Left cardiac atrium (tissue), 4 donors: ENCODE results near the gene UBE2O. TPM values are rescaled to one million over a fixed set of nuclear protein-coding genes. Genes with fewer than 3 reads are reported as not detected.
A peak's percentile ranks its signal among the peaks of the same experiment; 100 is the strongest.

ENCODE experiments used
- ATAC-seq, 2 donors: fragments of 200-7000 bp; cut with Tn5 transposase; one replicate each; pipeline ENCODE4 v1.9.1; 2020; ENCODE audit warnings: mild to moderate bottlenecking in 2 of 2, moderate library complexity in 2 of 2
- DNase-seq: peaks from one replicate; pipeline ENCODE4 v3.0.0-alpha.2; 2020
- intact Hi-C, 2 donors: fragments of 100-400 bp; cut with DNase I; formaldehyde crosslinking; loops; one replicate each; pipeline versions ENCODE4 v1.14.1 to v1.15.1; 2022 to 2023
- total RNA-seq, 2 donors: library from RNA; stranded (reverse); fragmentation: NEBNext Ultra II Directional; extraction: Animal tissue kit (Norgen Biotek cat#: 25700); gene quantifications; one replicate each; pipeline ENCODE4 v1.2.1, GENCODE V29; 2021
- donor health status: DM: no; HTN: yes; CAD: no.
- donor health status: DM: no; HTN: yes; CAD: no; lungs with severe emphysema.
- donor health status: DM: yes; HTN: yes; CAD: no.
- donor health status: Dilated cardiomyopathy.

The UBE2O gene
- total RNA-seq, 2 donors from 2014 or later, result 28.3 to 29.1 TPM

DNA sequence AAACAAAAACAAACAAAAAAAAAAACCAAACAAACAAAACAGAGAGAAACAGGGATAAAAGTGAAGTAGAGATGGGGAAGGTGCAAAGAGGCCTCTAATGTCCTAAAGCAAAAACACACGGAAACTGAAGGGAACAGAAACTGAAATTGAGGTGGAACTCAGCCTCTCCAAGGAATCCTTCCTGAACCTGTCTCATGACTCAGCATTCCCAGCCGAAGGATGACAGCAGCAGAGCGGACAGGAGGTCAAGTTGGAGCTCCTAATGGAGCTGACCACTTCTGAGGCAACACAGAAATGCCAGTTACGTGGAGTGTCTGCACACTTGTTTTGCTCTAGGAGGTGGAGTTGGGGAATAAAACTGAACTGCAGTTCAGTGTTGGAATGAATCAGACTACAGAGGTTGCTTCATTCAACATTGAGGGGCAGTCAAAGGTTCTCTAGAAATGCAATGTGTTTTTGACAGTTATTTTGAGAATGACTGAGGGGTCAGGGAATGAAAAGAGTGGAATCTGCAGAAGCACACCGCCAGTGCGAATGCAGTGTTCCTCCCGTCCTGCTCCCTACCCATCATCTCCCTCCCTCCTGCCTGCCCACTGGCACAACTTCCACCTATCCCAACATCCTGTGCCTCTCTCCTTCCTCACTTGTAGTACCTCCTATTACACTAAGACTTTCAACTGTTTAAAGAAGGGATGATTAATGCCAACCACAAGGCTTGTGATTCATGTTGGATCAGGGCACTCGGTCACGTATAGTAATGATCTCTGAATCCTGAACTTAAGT is 6.3 kb downstream of the UBE2O start:
- DNase-seq (no peak), ATAC-seq (peak in 1 of 2 donors; percentile 78)
- intact Hi-C loops, result loop anchor here in 1 of 2 donors (5.0 kb wide), 1 partner anchor 34 kb away; no protein-coding TSS in a partner anchor

DNA sequence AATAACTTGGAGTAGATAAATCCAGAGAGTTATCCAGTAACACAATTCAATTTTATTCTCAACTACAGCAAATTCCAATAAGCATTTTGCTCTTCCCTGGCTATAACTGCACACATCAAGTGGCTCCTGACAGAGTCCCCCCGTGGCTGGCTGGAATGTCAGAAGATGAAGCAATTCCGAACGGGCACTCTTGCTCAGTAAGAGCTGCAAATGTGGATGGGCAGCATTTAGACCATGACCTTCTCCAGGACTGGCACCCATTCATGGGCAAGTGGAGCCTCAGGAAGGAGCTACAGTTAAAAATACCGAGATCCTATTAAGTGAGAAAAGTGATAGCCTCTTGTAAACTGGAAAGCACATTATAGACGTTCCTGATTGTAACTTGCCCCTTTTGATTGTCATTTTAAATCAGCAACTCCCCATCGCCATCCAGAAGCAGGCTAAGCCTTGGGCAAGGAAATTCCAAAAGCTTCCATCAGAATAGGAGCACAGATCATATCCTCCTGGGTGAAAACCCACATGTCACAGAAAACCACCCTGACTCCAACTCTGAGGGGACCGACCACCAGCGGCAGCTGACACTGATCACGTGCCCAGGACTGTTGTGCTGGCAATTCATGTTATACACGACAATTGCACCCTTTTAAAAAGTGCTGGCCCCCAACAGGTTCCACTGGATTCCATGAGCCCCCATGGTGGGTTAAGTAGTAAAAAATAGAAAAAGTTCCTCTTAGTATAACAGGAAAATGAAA is 7.1 kb downstream of the UBE2O start:
- DNase-seq (no peak), ATAC-seq (peak; percentile 29 to 34)
- intact Hi-C loops, result loop anchor here in 1 of 2 donors (5.0 kb wide), 1 partner anchor 34 kb away; no protein-coding TSS in a partner anchor

- ATAC-seq (no peak), DNase-seq (no peak)
- intact Hi-C loops, result loop anchor here in 1 of 2 donors (5.0 kb wide), 1 partner anchor 32 kb away; no protein-coding TSS in a partner anchor
These were observed 8.2 kb downstream of the UBE2O start for GRCh38 chr17:76444518-76445311.

DNA sequence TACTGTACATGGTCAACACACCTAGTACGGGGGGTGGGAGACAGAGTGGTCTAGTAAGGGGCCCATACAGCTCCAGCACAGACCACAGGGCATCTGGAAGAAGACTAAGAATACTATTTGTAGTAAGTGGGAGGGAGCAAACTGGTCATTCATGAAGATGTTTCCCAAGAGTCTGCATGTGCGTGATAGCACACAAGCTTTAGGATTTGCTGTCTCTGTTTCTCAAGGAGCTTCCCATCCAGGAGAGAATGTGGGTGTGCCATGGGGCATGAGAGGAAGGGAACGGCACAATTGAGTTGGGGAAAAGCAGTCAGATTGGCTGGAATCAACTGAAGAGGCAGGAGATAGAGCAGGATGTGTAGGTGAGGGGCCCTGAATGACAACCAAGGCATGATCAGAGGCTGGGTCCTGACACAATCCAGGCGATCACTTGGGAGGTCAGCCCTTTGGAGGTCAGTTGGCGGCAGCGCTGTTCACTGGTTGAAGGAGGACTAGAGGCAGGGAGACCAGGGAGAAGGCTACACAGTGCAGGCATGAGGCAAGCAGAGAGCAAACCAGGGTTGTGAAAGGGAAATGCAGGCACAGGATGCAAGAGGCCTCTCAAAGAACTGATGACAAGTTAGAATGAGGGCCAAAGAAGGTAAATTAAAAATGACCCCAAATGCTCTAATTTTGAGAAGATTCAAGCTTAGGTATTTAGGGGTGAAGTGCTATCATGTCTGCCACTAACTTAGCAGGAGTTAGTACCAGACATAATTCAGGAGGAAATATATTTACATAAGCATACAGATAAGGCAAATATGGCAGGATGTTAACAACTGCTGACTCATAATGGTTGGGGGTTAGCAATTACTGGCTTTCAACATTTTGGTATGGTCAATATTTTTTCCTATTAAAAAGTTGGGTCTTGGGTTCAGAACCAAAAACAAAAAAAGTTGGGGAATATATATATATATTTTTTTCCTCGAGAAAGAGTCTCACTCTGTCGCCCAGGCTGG is 10.3 kb downstream of the UBE2O start:
- ATAC-seq (no peak), DNase-seq (no peak)
- intact Hi-C loops, result no loop called here

GRCh38 chr17:76441686-76442340 is 11.1 kb downstream of the UBE2O start:
- intact Hi-C loops, result no loop called here
- ATAC-seq, result no peak
- no peak for DNase-seq

DNA sequence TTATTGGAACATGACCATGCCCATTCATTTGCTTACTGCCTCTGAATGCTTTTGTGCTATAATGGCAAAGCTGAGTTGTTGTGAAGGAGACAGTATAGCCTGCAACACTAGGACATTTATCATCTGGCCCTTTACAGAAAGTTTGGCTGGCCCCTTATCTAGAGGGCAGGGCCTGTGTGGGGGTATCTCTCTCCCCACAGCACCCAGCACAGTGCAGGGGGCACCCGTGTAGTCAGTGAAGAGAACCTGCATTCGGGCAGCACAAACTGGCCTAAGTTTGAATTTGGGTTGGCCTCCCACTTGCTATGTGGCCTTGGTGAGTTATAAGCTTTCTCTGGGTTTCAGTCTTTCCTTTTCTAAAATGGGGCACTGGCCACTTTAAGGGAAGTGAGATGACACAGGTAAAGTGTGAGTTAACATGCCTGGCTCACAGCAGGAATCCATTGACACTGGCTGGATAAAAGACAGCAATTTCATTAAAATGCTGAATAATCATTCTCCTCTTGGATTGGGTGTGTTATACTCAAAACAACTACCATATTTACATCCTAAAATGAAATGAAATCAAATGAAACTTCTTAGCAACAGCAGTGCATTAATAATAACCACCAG is 12.1 kb downstream of the UBE2O start:
- ATAC-seq (no peak), DNase-seq (no peak)
- intact Hi-C loops, result no loop called here

GRCh38 chr17:76439314-76439928 is 13.5 kb downstream of the UBE2O start:
- ATAC-seq (no peak), DNase-seq (no peak)
- intact Hi-C loops, result no loop called here

- ATAC-seq, result no peak
- intact Hi-C loops, result no loop called here
These were observed 14.0 kb downstream of the UBE2O start for GRCh38 chr17:76438906-76439305.

DNA sequence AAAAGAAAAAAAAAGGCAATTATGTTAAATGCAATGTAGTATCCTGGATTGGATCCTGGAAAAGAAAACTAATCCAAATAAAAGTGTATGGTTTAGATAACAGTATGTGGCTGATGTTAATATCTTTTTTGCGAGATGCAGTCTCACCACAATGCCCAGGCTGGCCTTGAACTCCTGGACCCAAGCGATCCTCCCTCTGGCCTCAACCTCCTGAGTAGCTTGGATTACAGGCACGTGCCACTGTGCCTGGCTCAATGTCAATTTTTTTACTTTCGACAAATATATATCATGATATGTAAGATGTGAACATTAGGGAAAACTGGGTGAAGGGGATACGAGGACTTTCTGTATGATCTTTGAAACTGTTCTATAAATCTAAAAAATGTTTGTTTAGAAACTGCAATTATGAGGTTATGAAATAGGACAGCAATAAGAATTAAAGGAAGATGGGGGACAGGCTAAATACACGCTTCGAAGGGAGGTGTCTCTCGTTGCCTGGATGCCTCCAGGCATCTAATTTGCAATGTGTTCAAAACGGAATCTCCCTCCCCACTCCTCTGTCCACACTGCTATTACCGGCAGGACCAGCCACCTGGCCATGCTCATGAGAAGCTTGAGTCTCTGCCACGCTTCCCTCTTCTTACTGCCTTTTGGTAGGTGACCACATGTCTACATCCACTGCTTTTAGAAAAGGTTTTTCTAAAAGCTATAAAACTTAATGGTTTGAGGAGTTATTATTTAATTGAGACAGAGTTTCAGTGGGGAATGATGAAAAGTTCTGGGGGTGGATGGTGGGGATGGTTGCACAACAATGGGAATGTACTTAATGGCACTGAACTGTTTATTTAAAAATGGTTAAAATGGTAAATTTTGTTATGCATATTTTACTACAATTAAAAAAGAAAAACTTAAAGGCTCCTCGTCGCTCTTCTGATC is 15.2 kb downstream of the UBE2O start:
- no peak for ATAC-seq

More at GRCh38 chr17:76438906-76439305, 14.0 kb downstream of the UBE2O start:
- no peak for DNase-seq

DNA sequence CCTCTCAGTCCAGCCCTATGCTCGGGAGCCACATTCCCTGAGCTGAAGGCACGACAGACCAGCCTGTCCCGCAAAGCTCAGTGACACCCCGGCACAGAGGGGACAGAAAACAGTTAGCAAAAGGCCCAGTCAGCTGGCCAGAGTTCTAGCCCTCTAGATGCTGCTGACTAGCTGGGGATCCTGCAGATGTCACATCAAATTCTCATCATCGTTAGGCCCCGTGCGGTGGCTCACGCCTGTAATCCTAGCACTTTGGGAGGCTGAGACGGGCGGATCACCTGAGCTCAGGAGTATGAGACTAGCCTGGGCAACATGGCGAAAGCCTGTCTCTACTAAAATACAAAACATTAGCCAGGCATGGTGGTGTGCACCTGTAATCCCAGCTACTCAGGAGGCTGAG is 17.2 kb downstream of the UBE2O start:
- no peak for DNase-seq
- intact Hi-C loops, result no loop called here
- ATAC-seq, result peak; percentile 19 to 31

More for the DNA sequence above, 15.2 kb downstream of the UBE2O start:
- intact Hi-C loops, result no loop called here
- DNase-seq, result no peak

DNA sequence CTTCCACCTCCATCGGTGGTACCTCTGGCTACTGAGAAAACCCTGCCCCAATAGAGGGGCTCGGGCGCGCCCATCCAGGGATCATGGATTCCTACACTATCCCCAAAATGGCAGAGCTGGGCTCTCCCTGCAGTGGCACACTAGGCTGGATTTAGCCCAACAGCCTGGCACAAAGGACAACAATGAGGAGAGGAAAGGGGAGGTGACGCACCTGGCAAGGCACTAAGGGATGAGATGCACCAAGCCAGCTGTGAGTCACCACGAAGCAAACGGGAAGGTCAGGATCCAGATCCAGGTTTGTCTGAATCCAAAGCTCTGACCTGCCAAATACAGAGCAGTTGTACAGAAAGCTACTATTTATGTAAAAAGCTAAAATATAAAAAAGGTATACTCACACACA is 18.1 kb downstream of the UBE2O start:
- intact Hi-C loops, result no loop called here
- no peak for DNase-seq
- peak in 1 of 2 donors; percentile 20 for ATAC-seq

- intact Hi-C loops, result no loop called here
- ATAC-seq, result no peak
- DNase-seq, result no peak
These were observed 19.3 kb downstream of the UBE2O start for GRCh38 chr17:76433693-76434092.

GRCh38 chr17:76432712-76433336 is 20.1 kb downstream of the UBE2O start:
- intact Hi-C loops, result no loop called here
- no peak for ATAC-seq
- DNase-seq, result no peak

GRCh38 chr17:76432004-76432403 is 20.9 kb downstream of the UBE2O start:
- intact Hi-C loops, result no loop called here
- ATAC-seq (peak; percentile 51 to 68), DNase-seq (no peak)

DNA sequence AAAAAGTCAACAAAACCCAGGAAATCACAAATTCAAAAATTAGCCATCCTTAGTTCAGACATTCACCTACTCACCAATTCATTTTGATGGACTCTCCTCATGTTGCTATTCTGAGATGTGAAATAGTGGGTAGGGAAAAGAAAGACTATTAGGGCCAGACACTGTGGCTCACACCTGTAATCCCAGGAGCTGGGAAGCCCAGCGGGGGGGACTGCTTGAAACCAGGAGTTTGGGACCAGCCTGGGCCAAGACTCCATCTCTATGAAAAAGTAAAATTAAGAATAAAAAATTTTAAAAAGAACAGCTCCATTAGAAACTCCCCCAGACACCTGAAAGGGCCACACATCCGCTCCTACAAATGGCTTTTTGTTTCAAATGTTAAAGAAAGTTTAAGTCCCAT is 21.4 kb downstream of the UBE2O start:
- ATAC-seq (no peak), DNase-seq (no peak)
- intact Hi-C loops, result no loop called here
